Measurements from ENCODE around the gene TNS3.

GRCh38 chr7:47622586-47622945 is 40.7 kb upstream of the TNS3 start:
- TF ChIP-seq CTCF (IDR thresholded peaks at IDR 0.05) (no peak), POLR2A (IDR thresholded peaks at IDR 0.05) (no peak)
